Melanocyte of skin (primary cell): ENCODE results near the gene TIMM44. TPM values are rescaled to one million over a fixed set of nuclear protein-coding genes. Genes with fewer than 3 reads are reported as not detected.

Source experiments
- total RNA-seq, 2 donors: library from RNA; depleted of rRNA; stranded (reverse); fragments of >200 nt; gene quantifications; 2 replicates each; pipeline ENCODE4 v1.2.3, GENCODE V29; 2012

TIMM44 gene, protein sequence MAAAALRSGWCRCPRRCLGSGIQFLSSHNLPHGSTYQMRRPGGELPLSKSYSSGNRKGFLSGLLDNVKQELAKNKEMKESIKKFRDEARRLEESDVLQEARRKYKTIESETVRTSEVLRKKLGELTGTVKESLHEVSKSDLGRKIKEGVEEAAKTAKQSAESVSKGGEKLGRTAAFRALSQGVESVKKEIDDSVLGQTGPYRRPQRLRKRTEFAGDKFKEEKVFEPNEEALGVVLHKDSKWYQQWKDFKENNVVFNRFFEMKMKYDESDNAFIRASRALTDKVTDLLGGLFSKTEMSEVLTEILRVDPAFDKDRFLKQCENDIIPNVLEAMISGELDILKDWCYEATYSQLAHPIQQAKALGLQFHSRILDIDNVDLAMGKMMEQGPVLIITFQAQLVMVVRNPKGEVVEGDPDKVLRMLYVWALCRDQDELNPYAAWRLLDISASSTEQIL
- 10 to 100 TPM; 38.2 to 57.9 TPM for total RNA-seq

DNA sequence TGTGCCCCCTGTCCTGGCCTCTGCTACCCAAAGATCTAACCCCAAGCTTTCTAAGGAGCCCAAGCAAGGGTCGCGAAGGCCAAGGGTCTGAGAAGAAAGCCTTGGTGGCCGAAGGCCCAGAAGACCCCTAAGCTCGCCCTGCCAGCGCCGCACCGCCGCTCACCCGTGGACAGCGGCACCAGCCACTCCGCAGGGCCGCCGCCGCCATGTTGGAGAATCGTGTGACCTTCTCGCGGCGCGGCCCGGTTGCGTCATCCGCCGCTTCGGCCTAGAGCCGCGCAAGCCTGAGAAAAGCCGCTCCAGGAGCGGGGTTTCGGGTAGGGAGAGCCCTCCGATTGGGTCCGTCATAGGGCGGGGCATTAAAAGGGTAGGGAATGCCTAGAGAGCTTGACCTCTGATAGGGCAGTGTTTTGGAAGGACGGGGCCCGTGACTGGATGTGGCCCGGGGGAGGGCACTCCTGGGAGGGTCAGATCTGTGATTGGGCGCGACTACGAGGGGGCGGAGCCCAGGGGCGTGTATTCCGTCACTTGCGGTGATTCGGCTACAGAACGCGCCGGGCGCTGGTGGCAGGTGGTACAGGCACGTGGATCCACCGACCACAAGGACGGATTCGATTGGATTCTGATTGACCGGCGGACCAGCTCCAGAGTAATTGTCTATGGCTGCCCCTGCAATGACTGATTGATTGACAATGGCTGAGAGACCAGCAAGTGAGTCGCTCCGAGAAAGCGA, at the start of gene TIMM44:
TIMM44 (minus strand) TSS at position 223 of the 733 bp plus-strand sequence; CDS start at position 208, 15 bp downstream.

DNA sequence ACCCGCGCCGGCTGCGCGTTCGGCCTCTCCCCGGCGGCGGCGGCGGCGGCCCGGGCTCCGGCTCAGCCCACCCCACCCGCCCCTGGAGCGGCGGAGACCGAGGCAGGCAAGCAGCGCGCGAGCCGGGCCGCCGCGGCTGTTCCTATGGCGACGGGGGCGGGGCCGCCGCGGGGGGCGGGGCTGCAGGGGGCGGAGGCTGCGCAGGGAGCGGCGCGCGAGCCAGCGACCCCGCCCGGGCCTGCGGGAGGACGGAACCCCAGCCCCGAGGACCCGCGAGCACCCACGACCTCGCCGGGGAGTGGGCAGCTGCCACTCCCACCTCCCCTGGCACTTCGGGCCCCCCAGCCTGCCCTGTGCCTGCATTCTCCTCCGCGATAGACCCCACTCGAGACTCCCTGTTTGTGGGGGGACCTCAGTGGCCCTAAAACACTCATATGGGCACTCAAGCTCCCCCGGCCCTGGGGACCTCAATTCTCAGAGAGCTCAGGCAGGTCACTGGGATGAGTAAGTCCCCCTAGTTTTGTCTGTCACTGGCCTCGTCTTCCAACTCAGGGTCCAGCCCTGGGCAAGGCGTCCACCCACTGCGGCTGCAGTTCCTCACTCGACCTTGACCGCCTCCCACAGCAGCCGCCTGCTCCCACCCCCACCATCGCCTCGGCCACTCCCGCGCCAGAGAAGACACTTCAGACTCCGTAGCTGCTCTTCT, 17.3 kb downstream of the TIMM44 start, which contains the start of gene CTXN1:
CTXN1 (minus strand) TSS at position 115 of the 706 bp plus-strand sequence. CDS start 597 bp downstream, outside the sequence.

DNA sequence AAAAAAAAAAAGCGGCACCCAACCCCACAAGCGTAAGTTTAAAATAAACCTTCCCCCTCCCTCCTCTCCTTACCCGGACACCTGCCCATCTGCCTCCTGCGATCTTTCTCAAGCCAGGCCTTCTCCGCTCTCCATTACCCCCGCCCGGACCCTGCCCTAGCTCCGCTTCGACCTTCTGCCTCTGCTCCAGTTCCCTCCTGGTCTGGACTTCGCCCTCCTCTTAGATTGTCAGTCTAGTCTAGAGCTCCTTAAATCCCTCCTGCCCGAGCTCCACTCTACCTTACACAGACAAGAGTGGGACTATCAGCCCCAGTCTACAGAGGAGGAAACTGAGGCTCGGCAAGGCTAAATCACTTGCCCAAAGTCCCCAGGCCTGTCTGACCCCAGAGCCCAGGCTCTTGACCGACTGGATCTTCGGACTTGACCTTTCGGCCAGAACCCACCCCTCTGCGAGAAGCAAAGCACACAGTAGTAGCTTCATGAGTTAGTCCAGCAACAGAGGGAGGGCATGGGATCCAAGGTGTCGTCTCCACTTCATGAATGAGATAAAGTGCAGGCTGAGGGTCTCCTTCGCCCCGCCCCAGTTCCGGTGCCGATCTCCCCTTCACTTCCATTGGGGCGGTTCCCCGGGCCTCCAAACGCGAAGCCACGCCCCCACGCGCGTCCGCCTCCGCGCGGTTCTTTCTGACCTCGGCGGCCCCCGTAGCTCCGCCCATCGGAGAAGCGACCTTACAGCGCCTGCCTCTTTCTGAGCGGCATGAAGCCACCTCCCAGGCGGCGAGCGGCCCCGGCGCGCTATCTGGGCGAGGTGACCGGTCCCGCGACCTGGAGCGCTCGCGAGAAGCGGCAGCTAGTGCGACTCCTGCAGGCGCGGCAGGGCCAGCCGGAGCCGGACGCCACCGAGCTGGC, 23.6 kb downstream of the TIMM44 start, which contains the start of gene SNAPC2:
SNAPC2 (plus strand) TSS at position 729 of the 909 bp plus-strand sequence; CDS start at position 758, 29 bp downstream.

DNA sequence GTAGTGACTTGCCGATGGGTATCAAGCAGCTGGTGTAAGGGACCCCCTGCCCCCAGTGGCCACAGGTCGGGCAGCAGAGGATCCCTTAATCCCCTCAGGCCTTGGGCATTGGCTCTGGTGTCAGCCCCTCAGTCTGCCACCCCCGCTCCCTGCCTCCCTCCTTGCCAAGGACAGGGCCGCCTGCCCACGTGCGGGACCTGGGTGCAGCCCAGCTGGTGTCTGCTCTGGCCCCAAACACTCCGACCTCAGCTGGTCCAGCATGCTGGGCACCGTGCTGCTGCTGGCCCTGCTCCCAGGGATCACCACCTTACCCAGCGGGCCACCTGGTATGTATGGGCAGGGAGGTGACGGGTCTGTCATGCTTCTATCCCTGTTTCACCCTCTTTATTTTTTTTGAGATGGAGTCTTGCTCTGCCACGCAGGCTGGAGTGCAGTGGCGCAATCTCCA, 28.8 kb downstream of the TIMM44 start, which contains the start of gene TGFBR3L:
TGFBR3L (plus strand) TSS at position 233 of the 448 bp plus-strand sequence.

DNA sequence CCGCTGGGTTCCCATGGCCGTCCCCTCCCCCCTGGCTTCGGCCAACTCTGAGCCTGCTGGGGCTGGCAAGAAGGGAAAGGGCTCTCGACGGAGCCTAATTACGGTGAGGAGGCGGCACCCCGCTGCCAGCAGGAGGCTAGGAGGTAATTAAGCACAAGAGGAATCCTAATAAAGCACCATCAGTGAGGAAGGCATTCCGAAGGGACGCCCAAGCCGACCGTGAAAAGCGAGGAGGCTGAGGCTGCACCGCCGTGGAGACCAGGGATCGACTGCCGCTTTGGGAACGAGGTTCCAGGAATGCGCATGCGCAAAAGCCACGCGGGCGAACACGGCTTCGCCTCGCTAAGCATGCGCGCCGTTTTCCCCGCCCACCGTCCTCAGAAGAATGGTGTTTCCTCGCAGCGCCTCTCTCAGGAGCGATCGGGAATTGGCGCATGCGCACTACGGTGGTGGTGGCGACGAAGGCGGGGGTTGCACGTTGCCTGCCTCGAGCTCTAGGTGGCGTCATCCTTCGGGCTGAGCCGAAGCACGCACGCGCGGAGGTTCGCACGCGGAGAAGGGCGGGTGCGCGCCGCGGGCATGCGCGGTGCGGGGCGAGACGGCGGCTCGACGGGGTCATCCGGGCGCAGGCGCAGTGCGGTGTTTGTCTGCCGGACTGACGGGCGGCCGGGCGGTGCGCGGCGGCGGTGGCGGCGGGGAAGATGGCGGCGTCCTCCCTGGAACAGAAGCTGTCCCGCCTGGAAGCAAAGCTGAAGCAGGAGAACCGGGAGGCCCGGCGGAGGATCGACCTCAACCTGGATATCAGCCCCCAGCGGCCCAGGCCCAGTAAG, 40.0 kb downstream of the TIMM44 start, which contains the start of gene MAP2K7:
MAP2K7 (plus strand) TSS at position 634 of the 830 bp plus-strand sequence; CDS start at position 702, 68 bp downstream.

DNA sequence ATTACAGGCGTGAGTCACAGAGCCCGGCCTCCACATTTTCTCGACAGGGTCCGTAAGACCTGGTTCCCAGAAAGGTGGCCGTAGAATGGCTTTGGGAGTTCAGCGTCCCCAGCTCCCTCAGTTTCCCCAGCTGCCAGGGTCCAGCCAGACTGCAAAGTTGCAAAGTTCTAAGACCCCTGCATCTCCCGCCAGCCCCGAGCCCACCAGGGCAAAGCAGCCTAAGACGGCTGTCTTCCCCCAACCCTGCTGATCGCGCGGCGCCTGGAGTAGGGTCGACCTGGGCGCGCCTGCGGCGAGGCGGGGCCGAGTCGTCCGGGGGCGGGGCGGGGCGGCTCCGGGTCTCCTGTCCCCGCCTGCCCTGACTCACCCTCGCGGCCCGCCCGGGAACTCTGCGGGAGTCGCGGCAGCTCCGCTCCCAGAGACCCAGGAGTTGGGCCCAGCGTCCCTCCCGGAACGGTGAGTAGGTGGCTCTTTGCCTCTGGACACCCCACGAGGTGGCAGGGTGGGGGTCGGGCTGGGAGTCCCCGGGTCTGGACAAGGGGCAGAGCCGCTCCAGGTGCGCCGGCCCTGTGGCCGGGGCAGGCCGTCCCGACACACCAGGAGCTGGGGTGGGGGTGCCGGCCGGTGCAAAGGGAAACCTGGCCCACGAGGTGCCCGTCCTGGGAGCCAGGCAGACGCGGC, 55.2 kb downstream of the TIMM44 start, which contains the start of gene LRRC8E:
LRRC8E (plus strand) TSS at position 366 of the 681 bp plus-strand sequence. CDS start 7,094 bp downstream, outside the sequence.

Other genes with a start within 250 kb of the TIMM44 start
- not detected for gene FCER2, start 241.5 kb downstream of the TIMM44 start, total RNA-seq
- not detected for gene CLEC4G, start 211.6 kb downstream of the TIMM44 start, total RNA-seq
- gene CD209, start 196.1 kb downstream of the TIMM44 start, total RNA-seq = not detected
- gene CLEC4M, start 180.4 kb downstream of the TIMM44 start, total RNA-seq = not detected
- gene EVI5L, start 113.4 kb downstream of the TIMM44 start, total RNA-seq = 10 to 100 TPM; 11.3 to 18.9 TPM
- not detected for gene PRR36, start 69.3 kb downstream of the TIMM44 start, total RNA-seq
- 1 to 10 TPM; 2.1 to 6.0 TPM for gene LRRC8E, start 55.2 kb downstream of the TIMM44 start, total RNA-seq
- 10 to 100 TPM in 1 of 2 donors, 1 to 10 TPM in 1; 8.6 to 11.0 TPM for gene MAP2K7, start 39.8 kb downstream of the TIMM44 start, total RNA-seq
- gene TGFBR3L, start 28.8 kb downstream of the TIMM44 start, total RNA-seq = under 1 TPM in 1 of 2 donors, not detected in 1; 0.67 TPM
- gene SNAPC2, start 23.3 kb downstream of the TIMM44 start, total RNA-seq = 10 to 100 TPM; 19.3 to 25.3 TPM
- under 1 TPM; 0.33 to 0.34 TPM for gene CTXN1, start 17.5 kb downstream of the TIMM44 start, total RNA-seq
- gene ELAVL1, start 62.0 kb upstream of the TIMM44 start, total RNA-seq = 10 to 100 TPM; 27.2 to 43.6 TPM
- gene CCL25, start 109.1 kb upstream of the TIMM44 start, total RNA-seq = not detected
- gene FBN3, start 205.9 kb upstream of the TIMM44 start, total RNA-seq = not detected